ENCODE results near the gene LRRC26. TPM values are rescaled to one million over a fixed set of nuclear protein-coding genes. Genes with fewer than 3 reads are reported as not detected.

The LRRC26 gene
- total RNA-seq, 1 donor from 2014 or later: not detected

- no peaks in the 10 kb centered on the region for H3K36me3 ChIP-seq
- no peak for TF ChIP-seq CTCF (IDR thresholded peaks at IDR 0.05)
- intact Hi-C loops (cut with DNase I): no loop called here
- H3K27ac ChIP-seq: no peak overlapping the region
- DNase-seq (ENCODE audit: low spot score in 2 of 2): no peak
- no peaks in the 10 kb centered on the region for H3K4me1 ChIP-seq
- H3K27me3 ChIP-seq: peaks cover 17% of the 10 kb centered on the region
- H3K4me3 ChIP-seq: no peak overlapping the region
- H3K9me3 ChIP-seq: no peaks in the 10 kb centered on the region
Observed at GRCh38 chr9:137134191-137134590, 35.7 kb downstream of the LRRC26 start.

GRCh38 chr9:137130176-137130755, 39.6 kb downstream of the LRRC26 start:
- Histone ChIP-seq H3K4me3 (peak overlapping the region; percentile 73 to 81), H3K9me3 (no peaks in the 10 kb centered on the region), H3K36me3 (no peaks in the 10 kb centered on the region), H3K4me1 (peaks cover 7 to 12% of the 10 kb centered on the region in 2 donors), H3K27ac (peak overlapping the region in 1 of 2 donors; percentile 54), H3K27me3 (no peaks in the 10 kb centered on the region)
- TF ChIP-seq CTCF (IDR thresholded peaks at IDR 0.05): no peak
- intact Hi-C loops (cut with DNase I): no loop called here
- no peak for DNase-seq (ENCODE audit: low spot score in 2 of 2)

DNA sequence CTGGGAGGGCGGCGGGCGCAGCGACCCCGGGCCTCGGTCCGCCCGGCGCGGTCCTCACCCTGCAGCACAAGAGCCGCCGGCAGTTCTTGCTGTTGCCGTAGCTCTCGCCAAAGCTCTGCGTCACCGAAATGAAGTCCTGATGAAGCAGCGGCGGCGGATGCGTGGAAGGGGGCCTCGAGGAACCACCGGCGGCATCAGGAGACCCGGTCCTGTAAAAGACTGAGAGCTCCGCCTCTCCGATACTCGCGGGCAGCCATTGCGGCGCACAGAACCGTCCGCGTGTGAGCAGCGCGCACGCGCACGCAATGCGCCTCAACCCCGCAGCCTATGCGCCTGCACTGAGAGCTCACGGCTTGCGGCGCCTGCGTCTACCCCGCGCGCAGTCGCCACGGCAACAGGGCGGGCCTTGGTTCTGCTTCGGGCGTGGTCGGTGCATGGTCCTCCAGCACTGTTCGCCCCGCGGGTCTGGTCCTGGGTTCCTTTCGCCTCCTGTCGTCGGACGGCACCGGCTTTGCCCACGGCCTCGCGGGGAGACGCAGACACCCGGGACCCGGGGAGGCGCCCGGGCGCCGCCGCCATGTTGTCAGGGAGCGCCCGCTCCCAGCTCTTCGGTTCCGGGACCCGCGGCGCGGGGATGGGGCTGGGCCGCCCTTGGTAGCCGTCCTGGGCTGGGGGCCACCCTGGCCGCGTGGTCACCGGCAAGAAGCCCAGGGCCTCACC, 40.2 kb downstream of the LRRC26 start:
- Histone ChIP-seq H3K27ac (peak overlapping the region; percentile 54 to 70), H3K4me1 (peaks cover 7 to 12% of the 10 kb centered on the region in 2 donors), H3K36me3 (no peaks in the 10 kb centered on the region), H3K4me3 (peak overlapping the region; percentile 73 to 81), H3K9me3 (no peaks in the 10 kb centered on the region), H3K27me3 (no peaks in the 10 kb centered on the region)
- intact Hi-C loops (cut with DNase I): loop anchor here (1.0 kb wide), 1 partner anchor 94 kb away; no protein-coding TSS in a partner anchor
- DNase-seq (ENCODE audit: low spot score in 2 of 2): peak; percentile 34 to 89
- TF ChIP-seq CTCF (IDR thresholded peaks at IDR 0.05): no peak

DNA sequence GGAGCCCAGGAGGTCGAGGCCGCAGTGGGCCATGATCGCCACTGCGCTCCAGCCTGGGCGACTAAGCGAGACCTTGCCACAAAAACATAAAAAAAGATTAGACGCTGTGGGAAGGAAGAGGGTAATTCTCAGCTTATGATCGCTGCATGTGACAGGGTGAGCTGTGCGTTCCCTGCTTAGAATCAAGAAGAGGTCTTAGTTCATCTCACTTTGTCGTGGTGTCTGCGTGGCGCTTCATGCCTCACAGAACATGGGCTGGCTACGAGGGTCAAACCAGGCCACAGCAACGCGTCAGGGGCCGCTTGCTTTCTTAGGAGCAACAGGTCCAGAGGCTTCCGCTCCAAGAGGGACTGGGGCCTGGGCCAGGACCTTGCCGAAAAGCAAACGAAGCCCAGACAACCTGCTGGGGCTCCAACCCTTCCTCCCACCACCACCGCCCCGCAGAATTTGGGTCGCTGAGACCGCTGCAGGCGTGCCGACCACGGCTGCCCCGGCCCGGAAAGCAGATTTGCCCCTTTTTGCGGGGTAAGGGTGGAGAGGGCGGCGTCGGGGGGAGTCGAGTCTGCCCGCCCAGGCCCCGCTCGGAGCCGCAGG, 40.9 kb downstream of the LRRC26 start:
- peaks cover 7 to 12% of the 10 kb centered on the region in 2 donors for H3K4me1 ChIP-seq
- intact Hi-C loops (cut with DNase I): loop anchor here (1.0 kb wide), 1 partner anchor 94 kb away; no protein-coding TSS in a partner anchor
- no peak for DNase-seq (ENCODE audit: low spot score in 2 of 2)
- H3K36me3 ChIP-seq: no peaks in the 10 kb centered on the region
- H3K4me3 ChIP-seq: peak overlapping the region; percentile 73 to 81
- H3K9me3 ChIP-seq: no peaks in the 10 kb centered on the region
- TF ChIP-seq CTCF (IDR thresholded peaks at IDR 0.05): no peak
- no peaks in the 10 kb centered on the region for H3K27me3 ChIP-seq
- peak overlapping the region; percentile 54 to 70 for H3K27ac ChIP-seq

- Histone ChIP-seq H3K36me3 (no peaks in the 10 kb centered on the region), H3K27me3 (no peaks in the 10 kb centered on the region), H3K4me3 (peak overlapping the region; percentile 73 to 81), H3K9me3 (no peaks in the 10 kb centered on the region), H3K27ac (peak overlapping the region in 1 of 2 donors; percentile 43), H3K4me1 (peaks cover 7 to 12% of the 10 kb centered on the region in 2 donors)
- intact Hi-C loops (cut with DNase I): no loop called here
- no peak for TF ChIP-seq CTCF (IDR thresholded peaks at IDR 0.05)
- DNase-seq (ENCODE audit: low spot score in 2 of 2): no peak
Observed at GRCh38 chr9:137128158-137128861, 41.5 kb downstream of the LRRC26 start.
